ENCODE data around the gene ZYX. TPM values are rescaled to one million over a fixed set of nuclear protein-coding genes. Genes with fewer than 3 reads are reported as not detected.

Gene ZYX
- total RNA-seq, 1 experiment from 2014 or later, result 237 TPM

GRCh38 chr7:143372070-143372469 lies 9.1 kb upstream of the ZYX start:
- Mint-ChIP-seq H3K27ac (no peak overlapping the region), H3K4me1 (peaks cover 46 to 47% of the 10 kb centered on the region in 2 experiments), H3K9me3 (no peaks in the 10 kb centered on the region), H3K36me3 (ENCODE audit: insufficient read depth in 1 of 3, low read depth in 3 of 3) (no peaks in the 10 kb centered on the region), H3K4me3 (no peak overlapping the region), H3K27me3 (ENCODE audit: low read depth) (peaks cover 2% of the 10 kb centered on the region; the same call in 1 of the 2 replicates)
- Histone ChIP-seq H3K9ac (ENCODE audit: extremely low read depth, insufficient read length, low read length) (no peak overlapping the region), H3K4me1 (ENCODE audit: insufficient read depth, low read length) (peaks cover 12% of the 10 kb centered on the region), H3K4ac (ENCODE audit: low read depth, low read length) (no peak overlapping the region), H3K56ac (ENCODE audit: insufficient read length, low read depth, low read length) (no peak overlapping the region), H3K27ac (ENCODE audit: insufficient read length, low read depth, low read length) (no peak overlapping the region), H2BK120ac (ENCODE audit: low read depth, low read length, poor library complexity, severe bottlenecking) (no peak overlapping the region), H4K8ac (replicated peaks; ENCODE audit: insufficient read length, low read depth, low read length) (no peak overlapping the region), H3K79me1 (ENCODE audit: insufficient read depth, low read depth, low read length, poor library complexity, severe bottlenecking) (no peaks in the 10 kb centered on the region), H3K27me3 (ENCODE audit: insufficient read depth, low read length) (no peaks in the 10 kb centered on the region), H3K79me2 (ENCODE audit: insufficient read depth, low read length) (no peaks in the 10 kb centered on the region), H4K5ac (ENCODE audit: insufficient read length, low read depth, low read length) (no peak overlapping the region), H3T11ph (ENCODE audit: low read length) (no peak overlapping the region), H4K20me1 (ENCODE audit: control insufficient read depth, insufficient read depth, insufficient read length) (no peaks in the 10 kb centered on the region), H2AFZ (ENCODE audit: low read length) (no peak overlapping the region), H3K9me3 (ENCODE audit: control insufficient read depth, low read depth, low read length) (no peaks in the 10 kb centered on the region), H3K23ac (ENCODE audit: insufficient read length, low read depth, low read length) (no peak overlapping the region), H2AK5ac (ENCODE audit: insufficient read length, low read length) (no peak overlapping the region), H2BK5ac (ENCODE audit: insufficient read length, low read length) (no peak overlapping the region), H3K4me2 (ENCODE audit: insufficient read depth, insufficient read length, low read length) (no peak overlapping the region), H2BK12ac (ENCODE audit: insufficient read length, low read depth, low read length) (no peak overlapping the region), H3K14ac (ENCODE audit: insufficient read depth, low read length) (no peak overlapping the region), H2BK20ac (ENCODE audit: low read depth, low read length, poor library complexity, severe bottlenecking) (no peak overlapping the region), H2BK15ac (ENCODE audit: low read depth, low read length) (no peak overlapping the region), H4K91ac (ENCODE audit: insufficient read length, low read depth, low read length) (no peak overlapping the region), H3K18ac (ENCODE audit: insufficient read length, low read depth, low read length) (no peak overlapping the region), H3K23me2 (ENCODE audit: insufficient read length, low read depth, low read length, poor library complexity, severe bottlenecking) (no peaks in the 10 kb centered on the region)
- no peak for TF ChIP-seq CTCF (conservative IDR thresholded peaks at IDR 0.05)
- no CpG with 5 or more reads among the region's 4 CpGs for WGBS (ENCODE audit: extremely low coverage, insufficient read length, low lambda C conversion rate)
- DNase-seq, result no peak
